Measurements from ENCODE around the gene ZBTB16.

ZBTB16 gene

GRCh38 chr11:114171257-114172054, 111.9 kb downstream of the ZBTB16 start:
- DNase-seq, result no peak

GRCh38 chr11:114172055-114172861, 112.7 kb downstream of the ZBTB16 start:
- no peak for DNase-seq

GRCh38 chr11:114172871-114173444, 113.4 kb downstream of the ZBTB16 start:
- DNase-seq, result no peak

GRCh38 chr11:114173843-114174242, 114.3 kb downstream of the ZBTB16 start:
- no peak for DNase-seq

- no peak for DNase-seq
These were observed 115.4 kb downstream of the ZBTB16 start for GRCh38 chr11:114174712-114175495.

GRCh38 chr11:114175706-114176105, 116.2 kb downstream of the ZBTB16 start:
- no peak for DNase-seq

- DNase-seq, result no peak
These were observed 116.8 kb downstream of the ZBTB16 start for GRCh38 chr11:114176321-114176720.

GRCh38 chr11:114178656-114179055, 119.1 kb downstream of the ZBTB16 start:
- no peak for DNase-seq

- no peak for DNase-seq
These were observed 119.9 kb downstream of the ZBTB16 start for GRCh38 chr11:114179234-114179941.

GRCh38 chr11:114180301-114181055, 121.0 kb downstream of the ZBTB16 start:
- no peak for DNase-seq

- no peak for DNase-seq
These were observed 121.7 kb downstream of the ZBTB16 start for GRCh38 chr11:114181195-114181594.

- DNase-seq, result no peak
These were observed 122.2 kb downstream of the ZBTB16 start for GRCh38 chr11:114181752-114182151.

GRCh38 chr11:114182471-114183043, 123.0 kb downstream of the ZBTB16 start:
- no peak for DNase-seq

GRCh38 chr11:114183044-114183511, 123.6 kb downstream of the ZBTB16 start:
- no peak for DNase-seq

GRCh38 chr11:114185436-114185835, 125.9 kb downstream of the ZBTB16 start:
- no peak for DNase-seq

- no peak for DNase-seq
These were observed 127.7 kb downstream of the ZBTB16 start for GRCh38 chr11:114187173-114187572.

- DNase-seq, result no peak
These were observed 129.5 kb downstream of the ZBTB16 start for GRCh38 chr11:114188851-114189570.

GRCh38 chr11:114190630-114191029, 131.1 kb downstream of the ZBTB16 start:
- DNase-seq, result no peak

- no peak for DNase-seq
These were observed 132.4 kb downstream of the ZBTB16 start for GRCh38 chr11:114191893-114192292.

- no peak for DNase-seq
These were observed 133.4 kb downstream of the ZBTB16 start for GRCh38 chr11:114192841-114193389.

Measured in NCI-H2107 (cell line).